ENCODE measurements around the gene DNAJB6. TPM values are rescaled to one million over a fixed set of nuclear protein-coding genes. Genes with fewer than 3 reads are reported as not detected.
A peak's percentile ranks its signal among the peaks of the same experiment; 100 is the strongest.

The DNAJB6 gene
- total RNA-seq, 1 donor from 2014 or later, result 103 TPM

DNA sequence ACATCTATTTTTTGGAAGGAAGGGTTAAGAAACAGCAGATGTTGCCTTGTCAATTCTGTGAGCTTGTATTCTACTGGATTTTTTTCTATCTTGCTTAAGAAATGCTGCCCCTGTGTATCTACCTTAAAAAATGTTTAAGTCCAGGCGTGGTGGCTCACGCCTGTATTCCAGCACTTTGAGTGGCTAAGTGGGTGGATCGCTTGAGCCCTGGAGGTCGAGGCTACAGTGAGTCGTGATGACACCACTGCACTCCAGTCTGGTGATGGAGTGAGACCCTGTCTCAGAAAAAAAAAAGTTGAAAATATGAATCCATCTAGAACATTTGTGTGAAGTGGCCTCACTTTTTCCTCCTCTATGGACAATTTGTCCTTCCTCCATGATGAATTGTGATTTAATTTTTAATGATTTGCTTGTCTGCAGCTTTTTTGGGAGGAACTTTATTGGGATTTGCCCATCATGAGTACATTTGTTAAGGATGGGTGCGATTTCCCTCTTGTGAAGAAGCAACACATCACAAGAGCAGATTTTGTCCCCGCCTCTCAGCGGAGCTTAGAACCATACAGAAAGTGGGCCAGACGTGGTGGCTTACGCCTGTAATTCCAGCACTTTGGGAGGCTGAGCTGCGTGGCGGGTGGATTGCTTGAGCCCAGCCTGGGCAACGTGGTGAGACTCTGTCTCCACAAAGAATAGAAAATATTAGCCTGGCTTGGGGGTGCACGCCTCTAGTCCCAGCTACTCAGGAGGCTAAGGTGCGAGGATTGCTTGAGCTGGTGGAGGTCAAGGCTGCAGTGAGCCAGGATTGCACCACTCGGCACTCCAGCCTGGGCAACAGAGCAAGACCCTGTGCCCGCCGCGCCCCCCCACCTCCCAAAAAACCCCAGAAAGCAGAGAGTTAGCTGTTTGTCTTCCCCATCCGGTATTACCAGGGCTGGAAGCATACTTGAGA is 57.7 kb downstream of the DNAJB6 start:
- Histone ChIP-seq H3K36me3 (peaks cover 67% of the 10 kb centered on the region), H3K27me3 (ENCODE audit: low read depth) (no peaks in the 10 kb centered on the region), H3K9me3 (no peaks in the 10 kb centered on the region), H3K4me3 (no peak overlapping the region), H3K4me1 (peaks cover 31% of the 10 kb centered on the region), H3K27ac (no peak overlapping the region)
- TF ChIP-seq, protein P1, sequence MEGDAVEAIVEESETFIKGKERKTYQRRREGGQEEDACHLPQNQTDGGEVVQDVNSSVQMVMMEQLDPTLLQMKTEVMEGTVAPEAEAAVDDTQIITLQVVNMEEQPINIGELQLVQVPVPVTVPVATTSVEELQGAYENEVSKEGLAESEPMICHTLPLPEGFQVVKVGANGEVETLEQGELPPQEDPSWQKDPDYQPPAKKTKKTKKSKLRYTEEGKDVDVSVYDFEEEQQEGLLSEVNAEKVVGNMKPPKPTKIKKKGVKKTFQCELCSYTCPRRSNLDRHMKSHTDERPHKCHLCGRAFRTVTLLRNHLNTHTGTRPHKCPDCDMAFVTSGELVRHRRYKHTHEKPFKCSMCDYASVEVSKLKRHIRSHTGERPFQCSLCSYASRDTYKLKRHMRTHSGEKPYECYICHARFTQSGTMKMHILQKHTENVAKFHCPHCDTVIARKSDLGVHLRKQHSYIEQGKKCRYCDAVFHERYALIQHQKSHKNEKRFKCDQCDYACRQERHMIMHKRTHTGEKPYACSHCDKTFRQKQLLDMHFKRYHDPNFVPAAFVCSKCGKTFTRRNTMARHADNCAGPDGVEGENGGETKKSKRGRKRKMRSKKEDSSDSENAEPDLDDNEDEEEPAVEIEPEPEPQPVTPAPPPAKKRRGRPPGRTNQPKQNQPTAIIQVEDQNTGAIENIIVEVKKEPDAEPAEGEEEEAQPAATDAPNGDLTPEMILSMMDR (IDR thresholded peaks at IDR 0.05), result no peak
- intact Hi-C loops (cut with DNase I), result no loop called here
- ATAC-seq (no peak), DNase-seq (no peak)

DNA sequence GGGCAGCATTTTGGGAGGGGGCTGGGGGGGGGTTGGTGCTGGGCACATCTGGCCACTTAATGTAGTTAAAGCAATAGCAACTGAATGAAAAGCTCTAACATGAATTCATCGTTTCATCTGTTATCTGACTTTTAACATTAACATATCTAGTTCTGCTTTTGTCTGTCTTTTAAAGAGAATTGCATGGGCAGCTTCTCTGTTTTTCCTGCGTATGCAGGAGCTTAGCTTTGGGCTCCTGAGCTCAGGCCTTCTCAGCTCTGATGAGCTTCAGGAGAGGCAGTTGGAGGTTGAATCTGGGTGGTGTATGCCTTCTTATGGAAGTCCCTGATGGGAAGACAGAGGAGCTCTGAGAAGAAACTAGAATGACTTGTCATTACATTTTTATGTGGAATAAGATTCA is 58.4 kb downstream of the DNAJB6 start:
- peaks cover 67% of the 10 kb centered on the region for H3K36me3 ChIP-seq
- peaks cover 31% of the 10 kb centered on the region for H3K4me1 ChIP-seq
- no peaks in the 10 kb centered on the region for H3K27me3 ChIP-seq (ENCODE audit: low read depth)
- no peak overlapping the region for H3K27ac ChIP-seq
- TF ChIP-seq, protein P1 (IDR thresholded peaks at IDR 0.05), result no peak
- no peak overlapping the region for H3K4me3 ChIP-seq
- DNase-seq (no peak), ATAC-seq (no peak)
- intact Hi-C loops (cut with DNase I), result no loop called here
- no peaks in the 10 kb centered on the region for H3K9me3 ChIP-seq

DNA sequence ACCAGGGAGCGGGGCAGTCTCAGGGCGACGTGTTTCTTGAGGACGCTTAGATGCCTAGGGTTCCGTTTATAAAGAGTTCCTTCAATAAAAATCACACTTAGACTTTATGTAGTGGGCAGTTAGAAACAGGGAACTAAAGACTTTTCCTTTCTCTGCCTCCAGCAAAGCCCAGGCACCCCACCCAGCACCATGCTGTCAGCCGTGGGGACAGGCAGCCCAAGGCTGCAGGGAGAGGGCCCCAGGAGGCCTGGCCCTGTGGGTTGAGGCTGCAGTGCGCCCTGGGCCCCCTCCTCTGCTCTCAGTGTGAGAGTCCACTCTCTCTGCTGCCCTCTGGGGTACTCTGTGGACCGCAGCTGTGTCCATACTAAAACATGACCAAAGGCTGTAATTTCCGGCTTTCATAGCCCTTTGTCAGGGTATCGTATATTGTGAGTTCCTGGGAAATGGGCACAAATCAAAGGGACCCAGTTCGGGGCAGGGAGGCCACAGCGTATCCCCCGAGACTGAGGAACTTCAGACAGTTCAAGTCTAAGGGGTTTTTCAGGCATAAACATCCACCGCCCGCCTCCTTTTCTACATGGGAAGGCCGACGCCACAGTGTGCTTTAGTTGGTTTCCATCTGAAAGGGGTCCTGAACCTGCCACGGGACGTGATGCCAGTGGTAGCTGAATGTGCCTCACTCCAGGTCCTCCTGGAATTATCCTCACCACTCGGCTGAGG is 59.7 kb downstream of the DNAJB6 start:
- peaks cover 67% of the 10 kb centered on the region for H3K36me3 ChIP-seq
- H3K27ac ChIP-seq, result no peak overlapping the region
- H3K4me3 ChIP-seq, result no peak overlapping the region
- no peaks in the 10 kb centered on the region for H3K27me3 ChIP-seq (ENCODE audit: low read depth)
- H3K9me3 ChIP-seq, result no peaks in the 10 kb centered on the region
- TF ChIP-seq, protein P1 (IDR thresholded peaks at IDR 0.05), result no peak
- ATAC-seq, result peak in 1 of 2 donors; percentile 3
- intact Hi-C loops (cut with DNase I), result no loop called here
- no peak for DNase-seq
- peaks cover 23% of the 10 kb centered on the region for H3K4me1 ChIP-seq

DNA sequence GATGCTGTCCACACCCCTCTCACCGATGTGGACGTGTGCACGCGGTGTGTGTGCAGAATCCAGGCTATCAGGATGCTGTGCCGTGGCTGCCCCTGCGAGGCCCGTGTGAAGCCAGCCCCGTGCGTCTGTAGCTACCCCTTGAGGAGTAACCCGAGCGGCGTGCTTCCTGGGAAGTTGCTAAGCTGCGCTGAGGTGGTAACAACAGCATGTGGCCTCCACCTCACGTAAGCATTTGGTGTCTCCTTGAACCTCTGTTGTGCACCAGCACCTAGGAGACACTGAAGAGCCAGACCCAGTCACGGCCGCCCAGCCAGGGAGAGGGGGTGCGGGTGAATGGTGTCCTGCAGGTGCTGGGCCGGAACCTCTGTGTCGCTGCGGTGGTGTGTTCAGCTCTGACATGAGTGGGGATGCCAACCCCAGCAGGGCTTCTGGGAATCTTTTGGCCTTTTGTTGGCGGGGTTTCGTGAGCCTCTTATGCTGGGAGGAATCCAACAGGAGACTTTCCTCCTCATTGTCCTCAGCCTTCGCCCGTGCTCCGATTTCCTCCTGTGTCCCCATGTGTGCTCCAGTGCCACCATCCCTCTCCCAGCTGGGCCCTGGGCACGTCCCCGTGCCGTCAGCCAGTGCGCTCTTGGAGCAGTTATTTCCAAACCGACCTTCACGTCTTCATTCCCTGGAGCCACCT is 60.4 kb downstream of the DNAJB6 start:
- H3K4me3 ChIP-seq, result no peak overlapping the region
- peaks cover 67% of the 10 kb centered on the region for H3K36me3 ChIP-seq
- peaks cover 20% of the 10 kb centered on the region for H3K4me1 ChIP-seq
- TF ChIP-seq, protein P1 (IDR thresholded peaks at IDR 0.05), result no peak
- intact Hi-C loops (cut with DNase I), result no loop called here
- no peaks in the 10 kb centered on the region for H3K9me3 ChIP-seq
- H3K27me3 ChIP-seq (ENCODE audit: low read depth), result no peaks in the 10 kb centered on the region
- no peak for DNase-seq
- ATAC-seq, result no peak
- H3K27ac ChIP-seq, result peak overlapping the region; percentile 59

Measured in lower lobe of right lung (tissue), 2 donors.